ENCODE data around the gene C5orf22.
"Not testable (repeated sequence)": the region's sequence is repeated elsewhere in the genome, so short reads cannot be mapped to it uniquely, and the experiment has no call there.

Gene C5orf22

DNA sequence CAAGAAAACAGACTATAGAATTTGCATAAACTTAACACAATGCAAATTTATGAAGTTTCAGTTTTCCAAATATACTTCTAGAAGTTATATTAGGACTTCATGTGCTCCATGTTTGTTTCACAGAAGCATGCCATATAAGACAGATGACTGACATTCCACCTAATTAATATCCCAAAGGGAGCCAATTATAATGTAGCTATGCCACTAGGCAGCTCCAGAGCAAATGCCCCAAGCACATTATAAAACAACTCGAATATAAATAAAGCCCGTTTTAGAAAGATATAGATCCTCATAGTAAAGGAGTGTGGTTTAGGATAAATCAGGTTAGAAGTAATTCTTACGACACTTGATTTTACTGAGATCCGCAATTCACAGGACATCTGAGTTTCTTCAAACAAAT is 9.1 kb upstream of the C5orf22 start:
- no peak for TF ChIP-seq CTCF (conservative IDR thresholded peaks at IDR 0.05; ENCODE audit: low read length)
- DNase-seq (ENCODE audit: low read depth) = no peak
- H3K4me3 ChIP-seq (ENCODE audit: low read length) = no peak overlapping the region

- TF ChIP-seq CTCF (conservative IDR thresholded peaks at IDR 0.05; ENCODE audit: low read length) = no peak
- H3K4me3 ChIP-seq (ENCODE audit: low read length) = peak overlapping the region; percentile 93
- DNase-seq (ENCODE audit: low read depth) = no peak
Measured at GRCh38 chr5:31530541-31531265, 1.4 kb upstream of the C5orf22 start.

DNA sequence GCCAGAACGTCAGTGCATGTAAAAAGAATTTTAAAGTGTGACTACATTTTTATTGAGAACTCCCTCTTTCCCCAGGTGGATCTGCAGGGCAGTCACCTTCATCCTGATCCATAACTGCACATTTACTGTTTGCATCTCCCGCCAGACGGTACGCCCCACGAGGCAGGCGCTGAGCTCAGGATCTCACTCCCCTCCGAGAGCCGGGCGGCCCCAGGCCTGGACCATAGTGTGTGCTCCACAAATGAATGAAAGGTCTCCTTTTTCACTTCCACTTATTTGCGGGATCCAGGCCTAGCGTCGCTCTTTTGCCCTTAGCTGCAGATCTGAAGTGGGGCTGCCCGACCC is 586 bp upstream of the C5orf22 start:
- H3K4me3 ChIP-seq (ENCODE audit: low read length) = peak overlapping the region; percentile 93
- peak; percentile 8 for DNase-seq (ENCODE audit: low read depth)

GRCh38 chr5:31534527-31535046 is 2.5 kb downstream of the C5orf22 start:
- no peak for TF ChIP-seq CTCF (conservative IDR thresholded peaks at IDR 0.05; ENCODE audit: low read length)
- H3K4me3 ChIP-seq (ENCODE audit: low read length) = no peak overlapping the region
- DNase-seq (ENCODE audit: low read depth) = no peak

More for the DNA sequence above, 586 bp upstream of the C5orf22 start:
- TF ChIP-seq CTCF (conservative IDR thresholded peaks at IDR 0.05; ENCODE audit: low read length) = no peak

GRCh38 chr5:31536873-31537272 is 4.8 kb downstream of the C5orf22 start:
- no peak for TF ChIP-seq CTCF (conservative IDR thresholded peaks at IDR 0.05; ENCODE audit: low read length)
- no peak overlapping the region for H3K4me3 ChIP-seq (ENCODE audit: low read length)
- no peak for DNase-seq (ENCODE audit: low read depth)

DNA sequence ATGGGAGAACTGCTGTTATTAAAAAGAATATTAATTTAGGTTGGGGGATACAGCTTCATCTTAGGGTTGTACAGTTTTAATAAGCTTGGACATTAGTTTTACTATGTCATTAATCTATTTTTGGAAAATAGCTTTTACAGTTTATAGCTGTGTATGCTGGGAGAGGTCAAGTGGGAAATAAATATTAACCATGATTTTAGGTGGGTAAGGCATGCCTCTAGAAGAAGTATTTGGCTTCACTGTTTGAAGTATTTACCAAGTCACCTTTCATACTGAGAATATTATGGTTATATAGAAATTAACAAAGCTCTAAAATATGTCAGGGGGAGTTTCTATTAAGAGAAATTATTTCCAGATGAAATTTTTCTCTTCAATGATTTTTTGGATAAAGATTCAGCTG is 5.2 kb downstream of the C5orf22 start:
- TF ChIP-seq CTCF (conservative IDR thresholded peaks at IDR 0.05; ENCODE audit: low read length) = no peak
- DNase-seq (ENCODE audit: low read depth) = no peak
- no peak overlapping the region for H3K4me3 ChIP-seq (ENCODE audit: low read length)

GRCh38 chr5:31537851-31538250 is 5.8 kb downstream of the C5orf22 start:
- H3K4me3 ChIP-seq (ENCODE audit: low read length) = no peak overlapping the region
- peak; percentile 52 for DNase-seq (ENCODE audit: low read depth)
- no peak for TF ChIP-seq CTCF (conservative IDR thresholded peaks at IDR 0.05; ENCODE audit: low read length)

GRCh38 chr5:31549114-31549513 is 17.0 kb downstream of the C5orf22 start:
- H3K4me3 ChIP-seq (ENCODE audit: low read length); DNase-seq (ENCODE audit: low read depth): not testable (repeated sequence)
